CD1c-positive myeloid dendritic cell (primary cell): ENCODE measurements around the gene DBNDD2.
A peak's percentile ranks its signal among the peaks of the same experiment; 100 is the strongest.

Experiments
- DNase-seq: peaks from one replicate; pipeline ENCODE4 v3.0.0-alpha.2; 2016; ENCODE audit errors: extremely low spot score

DBNDD2 gene

GRCh38 chr20:45415822-45416637 lies 7.9 kb downstream of the DBNDD2 start, which contains the start of gene PIGT:
Gene PIGT, plus strand, starts transcription at chr20:45416141. Its CDS starts 16 bp downstream, at chr20:45416157.
- DNase-seq, result peak; percentile 94

GRCh38 chr20:45416917-45417316 lies 8.8 kb downstream of the DBNDD2 start:
- no peak for DNase-seq

- no peak for DNase-seq
Observed at GRCh38 chr20:45419188-45420091, 11.4 kb downstream of the DBNDD2 start.

- DNase-seq, result no peak
Observed at GRCh38 chr20:45420125-45420524, 12.0 kb downstream of the DBNDD2 start.

GRCh38 chr20:45423700-45424099 lies 15.6 kb downstream of the DBNDD2 start:
- DNase-seq, result no peak

GRCh38 chr20:45425561-45425960 lies 17.5 kb downstream of the DBNDD2 start:
- no peak for DNase-seq

- no peak for DNase-seq
Observed at GRCh38 chr20:45426320-45427016, 18.4 kb downstream of the DBNDD2 start.

- no peak for DNase-seq
Observed at GRCh38 chr20:45427236-45428149, 19.4 kb downstream of the DBNDD2 start.

- DNase-seq, result no peak
Observed at GRCh38 chr20:45429618-45430017, 21.5 kb downstream of the DBNDD2 start.

- DNase-seq, result peak; percentile 41
Observed at GRCh38 chr20:45432294-45432693, 24.2 kb downstream of the DBNDD2 start.

- DNase-seq, result no peak
Observed at GRCh38 chr20:45433316-45433715, 25.2 kb downstream of the DBNDD2 start.

GRCh38 chr20:45433976-45434375 lies 25.9 kb downstream of the DBNDD2 start:
- peak; percentile 21 for DNase-seq

- DNase-seq, result peak; percentile 91
Observed at GRCh38 chr20:45436732-45437485, 28.8 kb downstream of the DBNDD2 start.

GRCh38 chr20:45440424-45440823 lies 32.3 kb downstream of the DBNDD2 start:
- no peak for DNase-seq

GRCh38 chr20:45440891-45441685 lies 33.0 kb downstream of the DBNDD2 start:
- no peak for DNase-seq

- DNase-seq, result no peak
Observed at GRCh38 chr20:45441746-45442145, 33.7 kb downstream of the DBNDD2 start.

- DNase-seq, result no peak
Observed at GRCh38 chr20:45444050-45444449, 36.0 kb downstream of the DBNDD2 start.

- DNase-seq, result peak; percentile 42
Observed at GRCh38 chr20:45445805-45446562, 37.9 kb downstream of the DBNDD2 start.

- DNase-seq, result no peak
Observed at GRCh38 chr20:45448270-45448669, 40.2 kb downstream of the DBNDD2 start.
